Measurements from ENCODE around the gene METTL17. TPM values are rescaled to one million over a fixed set of nuclear protein-coding genes. Genes with fewer than 3 reads are reported as not detected.

Gene METTL17
- polyA plus RNA-seq, 1 donor (not counting 4 experiments of a cell fraction or from before 2014, with no cell fraction given): 61.9 TPM

- TF ChIP-seq, protein P1, sequence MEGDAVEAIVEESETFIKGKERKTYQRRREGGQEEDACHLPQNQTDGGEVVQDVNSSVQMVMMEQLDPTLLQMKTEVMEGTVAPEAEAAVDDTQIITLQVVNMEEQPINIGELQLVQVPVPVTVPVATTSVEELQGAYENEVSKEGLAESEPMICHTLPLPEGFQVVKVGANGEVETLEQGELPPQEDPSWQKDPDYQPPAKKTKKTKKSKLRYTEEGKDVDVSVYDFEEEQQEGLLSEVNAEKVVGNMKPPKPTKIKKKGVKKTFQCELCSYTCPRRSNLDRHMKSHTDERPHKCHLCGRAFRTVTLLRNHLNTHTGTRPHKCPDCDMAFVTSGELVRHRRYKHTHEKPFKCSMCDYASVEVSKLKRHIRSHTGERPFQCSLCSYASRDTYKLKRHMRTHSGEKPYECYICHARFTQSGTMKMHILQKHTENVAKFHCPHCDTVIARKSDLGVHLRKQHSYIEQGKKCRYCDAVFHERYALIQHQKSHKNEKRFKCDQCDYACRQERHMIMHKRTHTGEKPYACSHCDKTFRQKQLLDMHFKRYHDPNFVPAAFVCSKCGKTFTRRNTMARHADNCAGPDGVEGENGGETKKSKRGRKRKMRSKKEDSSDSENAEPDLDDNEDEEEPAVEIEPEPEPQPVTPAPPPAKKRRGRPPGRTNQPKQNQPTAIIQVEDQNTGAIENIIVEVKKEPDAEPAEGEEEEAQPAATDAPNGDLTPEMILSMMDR (optimal IDR thresholded peaks at IDR 0.05 in 1 of 3, IDR thresholded peaks at IDR 0.05 in 1 of 3, conservative IDR thresholded peaks at IDR 0.05 in 1 of 3; ENCODE audit: extremely low read depth in 1 of 3, insufficient read depth in 2 of 3, low read length in 3 of 3): no peak
- TF ChIP-seq EZH2 (IDR thresholded peaks at IDR 0.05; ENCODE audit: low read length): no peak
- no peak for FAIRE-seq
Observed at GRCh38 chr14:21022686-21023085, 32.9 kb downstream of the METTL17 start.

GRCh38 chr14:21023174-21023573 is 33.4 kb downstream of the METTL17 start:
- TF ChIP-seq, protein P1 (optimal IDR thresholded peaks at IDR 0.05 in 1 of 3, IDR thresholded peaks at IDR 0.05 in 1 of 3, conservative IDR thresholded peaks at IDR 0.05 in 1 of 3; ENCODE audit: extremely low read depth in 1 of 3, insufficient read depth in 2 of 3, low read length in 3 of 3): no peak
- TF ChIP-seq EZH2 (IDR thresholded peaks at IDR 0.05; ENCODE audit: low read length): no peak
- no peak overlapping the region for H3K4me3 ChIP-seq (ENCODE audit: control insufficient read depth in 2 of 3, extremely low read depth in 1 of 3, insufficient read depth in 2 of 3, low read depth in 1 of 3, low read length in 3 of 3)
- H3K36me3 ChIP-seq (ENCODE audit: control insufficient read depth in 2 of 2, extremely low read depth in 1 of 2, insufficient read depth in 2 of 2, low read length in 2 of 2): no peaks in the 10 kb centered on the region
- H3K9me3 ChIP-seq (ENCODE audit: control insufficient read depth, low read depth, low read length): no peaks in the 10 kb centered on the region
- H3K9me1 ChIP-seq (ENCODE audit: control insufficient read depth, extremely low read depth, insufficient read depth, low read length): no peaks in the 10 kb centered on the region
- DNase-seq (ENCODE audit: low read depth, low spot score) (no peak), FAIRE-seq (no peak)
- H3K79me2 ChIP-seq (ENCODE audit: control insufficient read depth, insufficient read depth, low read length): no peaks in the 10 kb centered on the region
- no peak overlapping the region for H2AFZ ChIP-seq (ENCODE audit: control insufficient read depth, low read length)
- no peak overlapping the region for H3K27ac ChIP-seq (ENCODE audit: control insufficient read depth, insufficient read depth, low read length)
- peaks cover 6% of the 10 kb centered on the region for H3K4me1 ChIP-seq (ENCODE audit: control insufficient read depth, extremely low read depth, insufficient read depth, low read length)
- H3K9ac ChIP-seq (ENCODE audit: control insufficient read depth, extremely low read depth, insufficient read depth, low read length): no peak overlapping the region
- H3K4me2 ChIP-seq (ENCODE audit: control insufficient read depth, extremely low read depth, insufficient read depth, low read depth, low read length): no peak overlapping the region
- no peaks in the 10 kb centered on the region for H4K20me1 ChIP-seq (ENCODE audit: control insufficient read depth, extremely low read depth, insufficient read depth, low read length)
- H3K27me3 ChIP-seq (ENCODE audit: control insufficient read depth, extremely low read depth, insufficient read depth, low read length): peaks cover 17% of the 10 kb centered on the region
- dilution Hi-C loops (cut with MboI; ENCODE audit: extremely low pct_ligation_motif_present, low sequenced_read_pairs): no loop called here

More at GRCh38 chr14:21022686-21023085, 32.9 kb downstream of the METTL17 start:
- H3K4me3 ChIP-seq (ENCODE audit: control insufficient read depth in 2 of 3, extremely low read depth in 1 of 3, insufficient read depth in 2 of 3, low read depth in 1 of 3, low read length in 3 of 3): no peak overlapping the region
- H3K4me1 ChIP-seq (ENCODE audit: control insufficient read depth, extremely low read depth, insufficient read depth, low read length): peaks cover 6% of the 10 kb centered on the region
- no peaks in the 10 kb centered on the region for H4K20me1 ChIP-seq (ENCODE audit: control insufficient read depth, extremely low read depth, insufficient read depth, low read length)
- H2AFZ ChIP-seq (ENCODE audit: control insufficient read depth, low read length): no peak overlapping the region
- dilution Hi-C loops (cut with MboI; ENCODE audit: extremely low pct_ligation_motif_present, low sequenced_read_pairs): no loop called here
- H3K4me2 ChIP-seq (ENCODE audit: control insufficient read depth, extremely low read depth, insufficient read depth, low read depth, low read length): no peak overlapping the region
- no peaks in the 10 kb centered on the region for H3K9me1 ChIP-seq (ENCODE audit: control insufficient read depth, extremely low read depth, insufficient read depth, low read length)
- H3K9me3 ChIP-seq (ENCODE audit: control insufficient read depth, low read depth, low read length): no peaks in the 10 kb centered on the region
- H3K27ac ChIP-seq (ENCODE audit: control insufficient read depth, insufficient read depth, low read length): no peak overlapping the region
- peaks cover 17% of the 10 kb centered on the region for H3K27me3 ChIP-seq (ENCODE audit: control insufficient read depth, extremely low read depth, insufficient read depth, low read length)
- H3K79me2 ChIP-seq (ENCODE audit: control insufficient read depth, insufficient read depth, low read length): no peaks in the 10 kb centered on the region
- no peaks in the 10 kb centered on the region for H3K36me3 ChIP-seq (ENCODE audit: control insufficient read depth in 2 of 2, extremely low read depth in 1 of 2, insufficient read depth in 2 of 2, low read length in 2 of 2)
- no peak for DNase-seq (ENCODE audit: low read depth, low spot score)
- no peak overlapping the region for H3K9ac ChIP-seq (ENCODE audit: control insufficient read depth, extremely low read depth, insufficient read depth, low read length)

Data from keratinocyte (primary cell).